ENCODE results near the gene ZNF787.

DNA sequence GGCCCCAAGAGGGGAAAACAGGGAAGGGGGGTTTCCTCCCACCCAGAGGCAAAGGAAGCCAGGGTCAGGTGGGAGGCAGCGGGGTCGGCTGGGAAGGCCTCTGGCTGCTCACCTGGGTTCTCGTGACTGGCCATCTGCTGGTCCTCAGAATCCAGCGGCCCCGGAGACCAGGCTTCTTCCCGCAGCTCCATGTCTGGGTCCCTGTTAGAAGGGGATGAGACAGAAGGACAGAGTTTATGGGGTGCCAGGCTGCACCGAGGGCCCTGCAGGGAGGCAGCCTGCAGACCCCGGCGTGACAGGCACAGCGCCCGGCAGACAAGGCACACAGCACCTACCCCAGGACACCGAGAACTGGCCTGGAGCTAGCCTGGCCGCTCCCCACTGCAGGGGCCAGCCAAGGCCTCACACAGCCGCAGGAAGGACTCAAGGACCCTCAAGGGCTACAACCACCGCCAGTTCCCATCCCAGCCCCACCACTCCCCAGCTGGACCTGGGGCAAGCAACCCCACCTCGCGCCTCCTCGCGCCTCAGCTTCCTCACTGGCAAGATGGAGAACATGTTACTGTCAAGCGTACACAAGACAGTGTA lies 18.0 kb downstream of the ZNF787 start:
- TF ChIP-seq STAT3 (IDR thresholded peaks at IDR 0.05; ENCODE audit: low read depth, low read length) (no peak), EZH2 (IDR thresholded peaks at IDR 0.05; ENCODE audit: borderline replicate concordance, control insufficient read depth, low read depth, low read length) (no peak), GATAD2B (conservative IDR thresholded peaks at IDR 0.05; ENCODE audit: low read depth) (no peak)
- TF ChIP-seq, protein P1, sequence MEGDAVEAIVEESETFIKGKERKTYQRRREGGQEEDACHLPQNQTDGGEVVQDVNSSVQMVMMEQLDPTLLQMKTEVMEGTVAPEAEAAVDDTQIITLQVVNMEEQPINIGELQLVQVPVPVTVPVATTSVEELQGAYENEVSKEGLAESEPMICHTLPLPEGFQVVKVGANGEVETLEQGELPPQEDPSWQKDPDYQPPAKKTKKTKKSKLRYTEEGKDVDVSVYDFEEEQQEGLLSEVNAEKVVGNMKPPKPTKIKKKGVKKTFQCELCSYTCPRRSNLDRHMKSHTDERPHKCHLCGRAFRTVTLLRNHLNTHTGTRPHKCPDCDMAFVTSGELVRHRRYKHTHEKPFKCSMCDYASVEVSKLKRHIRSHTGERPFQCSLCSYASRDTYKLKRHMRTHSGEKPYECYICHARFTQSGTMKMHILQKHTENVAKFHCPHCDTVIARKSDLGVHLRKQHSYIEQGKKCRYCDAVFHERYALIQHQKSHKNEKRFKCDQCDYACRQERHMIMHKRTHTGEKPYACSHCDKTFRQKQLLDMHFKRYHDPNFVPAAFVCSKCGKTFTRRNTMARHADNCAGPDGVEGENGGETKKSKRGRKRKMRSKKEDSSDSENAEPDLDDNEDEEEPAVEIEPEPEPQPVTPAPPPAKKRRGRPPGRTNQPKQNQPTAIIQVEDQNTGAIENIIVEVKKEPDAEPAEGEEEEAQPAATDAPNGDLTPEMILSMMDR (IDR thresholded peaks at IDR 0.05 in 2 of 3, conservative IDR thresholded peaks at IDR 0.05 in 1 of 3; ENCODE audit: control insufficient read depth in 2 of 3, extremely low read depth in 1 of 3, insufficient read depth in 1 of 3, low read depth in 3 of 3, low read length in 3 of 3) = no peak
- TF ChIP-seq, protein P2, sequence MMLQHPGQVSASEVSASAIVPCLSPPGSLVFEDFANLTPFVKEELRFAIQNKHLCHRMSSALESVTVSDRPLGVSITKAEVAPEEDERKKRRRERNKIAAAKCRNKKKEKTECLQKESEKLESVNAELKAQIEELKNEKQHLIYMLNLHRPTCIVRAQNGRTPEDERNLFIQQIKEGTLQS (IDR thresholded peaks at IDR 0.05; ENCODE audit: borderline replicate concordance, extremely low read depth, low read depth, low read length) = no peak

Measured in GM12878 (cell line).